Measurements from ENCODE around the gene NLGN1.

GRCh38 chr3:174223042-174223441 is 825.5 kb downstream of the NLGN1 start:
- TF ChIP-seq POLR2AphosphoS5 (IDR thresholded peaks at IDR 0.05; ENCODE audit: low read depth, low read length) (no peak), CTCF (IDR thresholded peaks at IDR 0.05) (no peak), REST (IDR thresholded peaks at IDR 0.05; ENCODE audit: insufficient read depth in 1 of 2, low read depth in 2 of 2, low read length in 1 of 2) (no peak)

All from Panc1 (cell line).